ENCODE measurements around the gene NDUFAF5.

The NDUFAF5 gene

DNA sequence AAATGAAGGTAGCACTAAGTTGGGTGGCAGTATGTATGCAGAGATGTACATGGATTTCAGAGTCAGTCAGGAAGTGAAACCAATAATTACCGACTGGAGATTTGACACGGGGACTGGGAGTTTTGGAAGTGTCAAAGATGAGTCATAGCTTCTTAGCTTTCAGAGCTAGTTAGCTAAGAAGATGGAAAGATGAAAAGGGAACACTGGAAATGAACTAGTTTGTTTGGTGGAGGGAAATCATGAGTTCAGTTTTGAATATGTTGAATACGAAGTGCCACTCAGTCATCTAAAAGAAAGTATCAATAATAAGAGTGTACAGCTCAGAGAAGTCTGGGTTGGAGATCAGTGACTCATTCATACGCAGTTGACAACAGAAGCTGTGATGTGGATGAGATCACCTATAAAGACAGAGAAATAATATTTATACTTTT lies 7.6 kb upstream of the NDUFAF5 start:
- Histone ChIP-seq H3K27ac (replicated peaks) (no peak overlapping the region), H3K4me3 (replicated peaks; ENCODE audit: insufficient read depth, low read length) (no peak overlapping the region), H3K27me3 (ENCODE audit: insufficient read depth, poor library complexity, severe bottlenecking) (no peaks in the 10 kb centered on the region)
- peak in 1 of 2 experiments; percentile 41 for DNase-seq (ENCODE audit: low read depth in 1 of 2, low spot score in 1 of 2)
- TF ChIP-seq CTCF (IDR thresholded peaks at IDR 0.05; ENCODE audit: insufficient read depth, low read length) (no peak), POLR2AphosphoS5 (IDR thresholded peaks at IDR 0.05; ENCODE audit: low read depth) (no peak), SPI1 (IDR thresholded peaks at IDR 0.05; ENCODE audit: borderline replicate concordance, low read depth) (no peak), REST (IDR thresholded peaks at IDR 0.05; ENCODE audit: insufficient replicate concordance, low read depth) (no peak), GABPA (IDR thresholded peaks at IDR 0.05; ENCODE audit: low read depth) (no peak)

- H3K27ac ChIP-seq (replicated peaks) = no peak overlapping the region
- H3K4me3 ChIP-seq (replicated peaks; ENCODE audit: insufficient read depth, low read length) = no peak overlapping the region
- TF ChIP-seq SPI1 (IDR thresholded peaks at IDR 0.05; ENCODE audit: borderline replicate concordance, low read depth) (no peak), GABPA (IDR thresholded peaks at IDR 0.05; ENCODE audit: low read depth) (no peak), REST (IDR thresholded peaks at IDR 0.05; ENCODE audit: insufficient replicate concordance, low read depth) (no peak)
- DNase-seq (ENCODE audit: low read depth in 1 of 2, low spot score in 1 of 2) = no peak
- no peaks in the 10 kb centered on the region for H3K27me3 ChIP-seq (ENCODE audit: insufficient read depth, poor library complexity, severe bottlenecking)
These were observed 6.0 kb upstream of the NDUFAF5 start for GRCh38 chr20:13778827-13779226.

- TF ChIP-seq GABPA (IDR thresholded peaks at IDR 0.05; ENCODE audit: low read depth) (no peak), POLR2AphosphoS5 (IDR thresholded peaks at IDR 0.05; ENCODE audit: low read depth) (no peak), REST (IDR thresholded peaks at IDR 0.05; ENCODE audit: insufficient replicate concordance, low read depth) (no peak), SPI1 (IDR thresholded peaks at IDR 0.05; ENCODE audit: borderline replicate concordance, low read depth) (no peak)
- Histone ChIP-seq H3K27me3 (ENCODE audit: insufficient read depth, poor library complexity, severe bottlenecking) (no peaks in the 10 kb centered on the region), H3K27ac (replicated peaks) (peak overlapping the region; percentile 83; the same call in 1 of the 2 replicates), H3K4me3 (replicated peaks; ENCODE audit: insufficient read depth, low read length) (peak overlapping the region; percentile 80)
- DNase-seq (ENCODE audit: low read depth in 1 of 2, low spot score in 1 of 2) = no peak
These were observed 1.3 kb upstream of the NDUFAF5 start for GRCh38 chr20:13783528-13783927.

GRCh38 chr20:13784271-13784892 lies 446 bp upstream of the NDUFAF5 start:
- H3K4me3 ChIP-seq (replicated peaks; ENCODE audit: insufficient read depth, low read length) = peak overlapping the region; percentile 80
- TF ChIP-seq POLR2AphosphoS5 (IDR thresholded peaks at IDR 0.05; ENCODE audit: low read depth) (peak; percentile 90), GABPA (IDR thresholded peaks at IDR 0.05; ENCODE audit: low read depth) (no peak)
- no peaks in the 10 kb centered on the region for H3K27me3 ChIP-seq (ENCODE audit: insufficient read depth, poor library complexity, severe bottlenecking)
- peak overlapping the region; percentile 83 for H3K27ac ChIP-seq (replicated peaks)
- DNase-seq (ENCODE audit: low read depth in 1 of 2, low spot score in 1 of 2) = peak in 1 of 2 experiments; percentile 2

All from HL-60 (cell line).